ENCODE data around the gene WBP11. TPM values are rescaled to one million over a fixed set of nuclear protein-coding genes. Genes with fewer than 3 reads are reported as not detected.

Gene WBP11
- total RNA-seq, 1 experiment from 2014 or later: 108 TPM

DNA sequence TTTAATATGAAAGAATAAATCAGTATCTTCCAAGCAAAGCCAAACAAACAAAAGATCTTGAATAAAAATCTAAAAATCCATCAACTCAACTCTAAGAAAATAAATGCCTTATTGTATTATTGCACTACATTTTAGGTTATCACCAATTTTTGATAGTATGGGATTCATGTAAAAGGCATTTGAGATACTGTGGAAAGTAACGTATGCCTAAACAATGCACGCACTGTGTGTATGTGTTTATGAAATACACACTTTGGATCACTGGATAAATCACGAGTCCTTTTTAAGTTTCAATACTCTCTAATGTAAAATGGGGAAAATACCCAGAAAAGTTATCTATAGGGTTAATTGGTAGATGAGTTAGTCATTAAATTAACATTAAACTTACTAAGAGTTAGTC lies 17.7 kb downstream of the WBP11 start:
- Histone ChIP-seq H3K4me1 (ENCODE audit: insufficient read depth, low read length) (peaks cover 2% of the 10 kb centered on the region; the same call in 1 of the 2 replicates), H4K20me1 (ENCODE audit: control insufficient read depth, insufficient read depth, insufficient read length) (no peaks in the 10 kb centered on the region), H3K9me3 (ENCODE audit: control insufficient read depth, low read depth, low read length) (no peaks in the 10 kb centered on the region), H3K23me2 (ENCODE audit: insufficient read length, low read depth, low read length, poor library complexity, severe bottlenecking) (no peaks in the 10 kb centered on the region), H2BK12ac (ENCODE audit: insufficient read length, low read depth, low read length) (no peak overlapping the region), H3K14ac (ENCODE audit: insufficient read depth, low read length) (no peak overlapping the region), H3K23ac (ENCODE audit: insufficient read length, low read depth, low read length) (no peak overlapping the region), H3K18ac (ENCODE audit: insufficient read length, low read depth, low read length) (no peak overlapping the region), H4K8ac (replicated peaks; ENCODE audit: insufficient read length, low read depth, low read length) (no peak overlapping the region), H2AFZ (ENCODE audit: low read length) (no peak overlapping the region), H3K4me2 (ENCODE audit: insufficient read depth, insufficient read length, low read length) (no peak overlapping the region), H3K56ac (ENCODE audit: insufficient read length, low read depth, low read length) (no peak overlapping the region), H3T11ph (ENCODE audit: low read length) (no peak overlapping the region), H2BK20ac (ENCODE audit: low read depth, low read length, poor library complexity, severe bottlenecking) (no peak overlapping the region), H2BK120ac (ENCODE audit: low read depth, low read length, poor library complexity, severe bottlenecking) (no peak overlapping the region), H3K9ac (ENCODE audit: extremely low read depth, insufficient read length, low read length) (no peak overlapping the region), H3K27me3 (ENCODE audit: insufficient read depth, low read length) (no peaks in the 10 kb centered on the region), H4K91ac (ENCODE audit: insufficient read length, low read depth, low read length) (no peak overlapping the region), H3K4ac (ENCODE audit: low read depth, low read length) (no peak overlapping the region), H3K27ac (ENCODE audit: insufficient read length, low read depth, low read length) (no peak overlapping the region), H4K5ac (ENCODE audit: insufficient read length, low read depth, low read length) (no peak overlapping the region), H3K79me1 (ENCODE audit: insufficient read depth, low read depth, low read length, poor library complexity, severe bottlenecking) (no peaks in the 10 kb centered on the region), H2AK5ac (ENCODE audit: insufficient read length, low read length) (no peak overlapping the region), H2BK15ac (ENCODE audit: low read depth, low read length) (no peak overlapping the region), H2BK5ac (ENCODE audit: insufficient read length, low read length) (no peak overlapping the region), H3K79me2 (ENCODE audit: insufficient read depth, low read length) (no peaks in the 10 kb centered on the region)
- Mint-ChIP-seq H3K36me3 (ENCODE audit: insufficient read depth in 1 of 3, low read depth in 3 of 3) (peaks cover 32 to 58% (median 42%) of the 10 kb centered on the region in 3 experiments), H3K9me3 (no peaks in the 10 kb centered on the region), H3K4me3 (no peak overlapping the region), H3K27me3 (ENCODE audit: low read depth) (no peaks in the 10 kb centered on the region), H3K27ac (no peak overlapping the region), H3K4me1 (0 out of 4 replicates have a peak, but pooled peaks cover 0 to 3% of the 10 kb centered on the region in 2 experiments)
- TF ChIP-seq, protein P1, sequence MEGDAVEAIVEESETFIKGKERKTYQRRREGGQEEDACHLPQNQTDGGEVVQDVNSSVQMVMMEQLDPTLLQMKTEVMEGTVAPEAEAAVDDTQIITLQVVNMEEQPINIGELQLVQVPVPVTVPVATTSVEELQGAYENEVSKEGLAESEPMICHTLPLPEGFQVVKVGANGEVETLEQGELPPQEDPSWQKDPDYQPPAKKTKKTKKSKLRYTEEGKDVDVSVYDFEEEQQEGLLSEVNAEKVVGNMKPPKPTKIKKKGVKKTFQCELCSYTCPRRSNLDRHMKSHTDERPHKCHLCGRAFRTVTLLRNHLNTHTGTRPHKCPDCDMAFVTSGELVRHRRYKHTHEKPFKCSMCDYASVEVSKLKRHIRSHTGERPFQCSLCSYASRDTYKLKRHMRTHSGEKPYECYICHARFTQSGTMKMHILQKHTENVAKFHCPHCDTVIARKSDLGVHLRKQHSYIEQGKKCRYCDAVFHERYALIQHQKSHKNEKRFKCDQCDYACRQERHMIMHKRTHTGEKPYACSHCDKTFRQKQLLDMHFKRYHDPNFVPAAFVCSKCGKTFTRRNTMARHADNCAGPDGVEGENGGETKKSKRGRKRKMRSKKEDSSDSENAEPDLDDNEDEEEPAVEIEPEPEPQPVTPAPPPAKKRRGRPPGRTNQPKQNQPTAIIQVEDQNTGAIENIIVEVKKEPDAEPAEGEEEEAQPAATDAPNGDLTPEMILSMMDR (conservative IDR thresholded peaks at IDR 0.05): no peak
- DNase-seq: no peak
- no CpG with 5 or more reads among the region's 3 CpGs for WGBS (ENCODE audit: extremely low coverage, insufficient read length, low lambda C conversion rate)

Data from H9 (cell line).